CD14-positive monocyte (primary cell): ENCODE data around the gene LRP8. TPM values are rescaled to one million over a fixed set of nuclear protein-coding genes. Genes with fewer than 3 reads are reported as not detected.

ENCODE experiments used
- DNase-seq, 3 donors: peaks; one replicate each; pipeline ENCODE4 v3.0.0-alpha.2; 2011 to 2022
- H2AFZ ChIP-seq: 2 replicates; pipeline ENCODE4 v1.6.0; 2012; ENCODE audit warnings: mild to moderate bottlenecking, low read depth, low read length, inconsistent platforms; ENCODE audit not compliant: insufficient read depth, poor library complexity, severe bottlenecking
- H3K27ac ChIP-seq, 2 donors: 1 replicate in 1 of 2; 2 replicates in 1 of 2; pipeline ENCODE4 v1.5.1; 2012 to 2013; ENCODE audit warnings: low read length in 2 of 2, control low read depth in 1 of 2, inconsistent platforms in 1 of 2, low read depth in 1 of 2, mild to moderate bottlenecking in 1 of 2
- H3K27me3 ChIP-seq, 2 donors: one replicate each; pipeline versions ENCODE4 v1.6.0 to v1.6.1; 2011 to 2013; ENCODE audit warnings: low read length in 2 of 2; ENCODE audit not compliant: control insufficient read depth in 2 of 2, insufficient read depth in 2 of 2
- H3K36me3 ChIP-seq, 2 donors: replicated peaks in 1 of 2; 1 replicate in 1 of 2; 2 replicates in 1 of 2; pipeline versions ENCODE4 v1.5.1 to v1.6.1; 2012 to 2013; ENCODE audit warnings: low read length in 2 of 2, control low read depth in 1 of 2, inconsistent platforms in 1 of 2, mild to moderate bottlenecking in 1 of 2; ENCODE audit not compliant: insufficient read depth in 2 of 2, control insufficient read depth in 1 of 2
- H3K4me1 ChIP-seq, 2 donors: 1 replicate in 1 of 2; 2 replicates in 1 of 2; pipeline versions ENCODE4 v1.5.1 to v1.6.1; 2012 to 2013; ENCODE audit warnings: low read length in 2 of 2, control low read depth in 1 of 2, inconsistent platforms in 1 of 2, mild to moderate bottlenecking in 1 of 2, moderate library complexity in 1 of 2; ENCODE audit not compliant: insufficient read depth in 2 of 2, control insufficient read depth in 1 of 2
- H3K4me2 ChIP-seq: replicated peaks from 2 replicates; pipeline ENCODE3; 2012; ENCODE audit warnings: low read length, moderate library complexity, mild to moderate bottlenecking; ENCODE audit not compliant: poor library complexity, severe bottlenecking; ENCODE audit errors: extremely low read depth
- H3K4me3 ChIP-seq, 3 experiments: fragments of 200-600 bp in 1 of 3; sonication (generic) in 1 of 3; replicated peaks in 1 of 3; 1 replicate in 2 of 3; 2 replicates in 1 of 3; pipeline ENCODE4 v1.5.1; 2011 to 2013; ENCODE audit warnings: low read length in 3 of 3, mild to moderate bottlenecking in 3 of 3, control low read depth in 2 of 3, low read depth in 2 of 3, inconsistent platforms in 1 of 3, moderate library complexity in 1 of 3
- H3K79me2 ChIP-seq: 2 replicates; pipeline ENCODE4 v1.6.0; 2012; ENCODE audit warnings: mild to moderate bottlenecking, control low read depth, inconsistent platforms, low read length, moderate library complexity; ENCODE audit not compliant: insufficient read depth
- H3K9ac ChIP-seq: 2 replicates; pipeline ENCODE4 v1.6.0; 2017; ENCODE audit warnings: low read length, mild to moderate bottlenecking; ENCODE audit not compliant: insufficient read depth, poor library complexity, severe bottlenecking
- H3K9me3 ChIP-seq, 2 donors: replicated peaks in 1 of 2; 1 replicate in 1 of 2; 2 replicates in 1 of 2; pipeline versions ENCODE4 v1.5.1 to v1.6.1; 2012 to 2013; ENCODE audit warnings: low read length in 2 of 2, control low read depth in 1 of 2; ENCODE audit not compliant: control insufficient read depth in 1 of 2, insufficient read depth in 1 of 2
- H4K20me1 ChIP-seq: 2 replicates; pipeline ENCODE4 v1.6.0; 2012; ENCODE audit warnings: mild to moderate bottlenecking, low read length, control low read depth, moderate library complexity; ENCODE audit not compliant: insufficient read depth
- H3K27ac Mint-ChIP-seq, 7 donors: one replicate each; pipeline ENCODE4 v1.8.0; 2020; ENCODE audit warnings: mild to moderate bottlenecking in 7 of 7, mixed read lengths in 7 of 7, moderate library complexity in 6 of 7, inconsistent platforms in 2 of 7
- H3K27me3 Mint-ChIP-seq, 3 donors: one replicate each; pipeline ENCODE4 v1.8.0; 2021 to 2022; ENCODE audit warnings: low read depth in 3 of 3, mild to moderate bottlenecking in 3 of 3, mixed read lengths in 3 of 3, moderate library complexity in 3 of 3, inconsistent platforms in 1 of 3
- H3K36me3 Mint-ChIP-seq, 2 donors: one replicate each; pipeline ENCODE4 v1.8.0; 2020; ENCODE audit warnings: mixed read lengths in 2 of 2, inconsistent platforms in 1 of 2, mild to moderate bottlenecking in 1 of 2
- H3K4me1 Mint-ChIP-seq: one replicate; pipeline ENCODE4 v1.8.0; 2020; ENCODE audit warnings: mild to moderate bottlenecking, mixed read lengths
- H3K4me3 Mint-ChIP-seq, 2 donors: one replicate each; pipeline ENCODE4 v1.8.0; 2020; ENCODE audit warnings: mild to moderate bottlenecking in 2 of 2, mixed read lengths in 2 of 2, moderate library complexity in 1 of 2
- H3K9me3 Mint-ChIP-seq, 7 donors: one replicate each; pipeline ENCODE4 v1.8.0; 2020 to 2022; ENCODE audit warnings: mixed read lengths in 7 of 7, mild to moderate bottlenecking in 6 of 7, moderate library complexity in 6 of 7, inconsistent platforms in 2 of 7
- WGBS: methylation state at CpG from one replicate; pipeline ENCODE4 v1.1.5; 2013; ENCODE audit warnings: missing lambda C conversion rate; ENCODE audit not compliant: insufficient coverage; 5-methylcytosine and 5-hydroxymethylcytosine counted together
- intact Hi-C, 2 donors: fragments of 100-400 bp; cut with micrococcal nuclease; formaldehyde crosslinking; loops; one replicate each; pipeline versions ENCODE4 v1.15.0 to v1.15.1; 2023
- polyA plus RNA-seq, 3 donors: library from polyadenylated mRNA; depleted of rRNA in 1 of 3; unstranded in 2 of 3; stranded (reverse) in 1 of 3; fragments of 300-500 nt in 2 of 3; fragments of >200 nt in 1 of 3; fragmentation: Illumina TruSeq in 2 of 3; gene quantifications; 1 replicate in 2 of 3; 2 replicates in 1 of 3; pipeline ENCODE4 v1.2.3, GENCODE V29; 2012 to 2021
- TF ChIP-seq, protein P1 (sequence below): fragments of 200-600 bp; IDR thresholded peaks from one replicate; pipeline ENCODE4 v1.8.0; 2022; ENCODE audit warnings: antibody characterized with exemption, mild to moderate bottlenecking

The LRP8 gene
- polyA plus RNA-seq, 3 donors, result 0.76 to 11.3 (median 0.95) TPM

DNA sequence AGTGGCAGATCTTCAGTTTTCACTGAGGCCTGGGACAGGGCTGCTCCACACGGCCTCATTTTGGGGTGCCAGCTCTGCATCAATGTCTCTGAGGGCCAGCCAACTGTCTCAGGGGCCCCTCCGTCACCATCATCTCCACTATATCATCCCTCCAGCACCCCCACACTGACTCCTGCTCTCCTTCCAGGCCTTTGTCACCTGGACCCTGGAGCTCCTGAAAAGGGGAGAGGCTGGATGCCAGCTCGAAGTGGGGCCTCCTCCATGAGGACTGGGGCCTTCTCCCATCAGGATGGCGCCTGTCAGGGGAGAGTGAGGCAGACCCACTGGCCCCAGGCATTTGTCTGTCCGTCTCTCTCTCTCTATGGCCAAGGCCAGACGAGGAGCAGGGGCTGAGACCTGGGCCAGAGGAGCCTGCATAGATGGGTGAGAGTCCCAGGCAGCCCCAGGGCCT lies 44.7 kb upstream of the LRP8 start:
- DNase-seq, result no peak
- H3K27me3 Mint-ChIP-seq, result peaks cover 2 to 4% (median 3%) of the 10 kb centered on the region in 3 donors
- H3K27ac ChIP-seq, result no peak overlapping the region
- H3K4me1 Mint-ChIP-seq, result peaks cover 13% of the 10 kb centered on the region
- H3K9ac ChIP-seq, result no peak overlapping the region
- H3K9me3 Mint-ChIP-seq, result no peaks in the 10 kb centered on the region
- H3K27ac Mint-ChIP-seq, result no peak overlapping the region
- H3K79me2 ChIP-seq, result no peaks in the 10 kb centered on the region
- H3K9me3 ChIP-seq, result no peaks in the 10 kb centered on the region
- H3K4me2 ChIP-seq, result no peak overlapping the region
- TF ChIP-seq, protein P1, sequence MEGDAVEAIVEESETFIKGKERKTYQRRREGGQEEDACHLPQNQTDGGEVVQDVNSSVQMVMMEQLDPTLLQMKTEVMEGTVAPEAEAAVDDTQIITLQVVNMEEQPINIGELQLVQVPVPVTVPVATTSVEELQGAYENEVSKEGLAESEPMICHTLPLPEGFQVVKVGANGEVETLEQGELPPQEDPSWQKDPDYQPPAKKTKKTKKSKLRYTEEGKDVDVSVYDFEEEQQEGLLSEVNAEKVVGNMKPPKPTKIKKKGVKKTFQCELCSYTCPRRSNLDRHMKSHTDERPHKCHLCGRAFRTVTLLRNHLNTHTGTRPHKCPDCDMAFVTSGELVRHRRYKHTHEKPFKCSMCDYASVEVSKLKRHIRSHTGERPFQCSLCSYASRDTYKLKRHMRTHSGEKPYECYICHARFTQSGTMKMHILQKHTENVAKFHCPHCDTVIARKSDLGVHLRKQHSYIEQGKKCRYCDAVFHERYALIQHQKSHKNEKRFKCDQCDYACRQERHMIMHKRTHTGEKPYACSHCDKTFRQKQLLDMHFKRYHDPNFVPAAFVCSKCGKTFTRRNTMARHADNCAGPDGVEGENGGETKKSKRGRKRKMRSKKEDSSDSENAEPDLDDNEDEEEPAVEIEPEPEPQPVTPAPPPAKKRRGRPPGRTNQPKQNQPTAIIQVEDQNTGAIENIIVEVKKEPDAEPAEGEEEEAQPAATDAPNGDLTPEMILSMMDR, result no peak
- no peak overlapping the region for H2AFZ ChIP-seq
- no peak overlapping the region for H3K4me3 Mint-ChIP-seq
- peaks cover 11 to 15% of the 10 kb centered on the region in 2 donors for H3K4me1 ChIP-seq
- no peaks in the 10 kb centered on the region for H3K27me3 ChIP-seq
- intact Hi-C loops, result no loop called here
- 84% methylated on average over 5 of the region's 6 CpGs for WGBS
- H3K4me3 ChIP-seq, result no peak overlapping the region
- H4K20me1 ChIP-seq, result no peaks in the 10 kb centered on the region
- H3K36me3 Mint-ChIP-seq, result no peaks in the 10 kb centered on the region
- no peaks in the 10 kb centered on the region for H3K36me3 ChIP-seq

GRCh38 chr1:53371851-53372250 lies 44.0 kb upstream of the LRP8 start:
- DNase-seq, result no peak
- Mint-ChIP-seq H3K9me3 (no peaks in the 10 kb centered on the region), H3K4me3 (no peak overlapping the region), H3K4me1 (peaks cover 20% of the 10 kb centered on the region), H3K27ac (no peak overlapping the region), H3K27me3 (peaks cover 2 to 4% (median 3%) of the 10 kb centered on the region in 3 donors), H3K36me3 (no peaks in the 10 kb centered on the region)
- H3K27me3 ChIP-seq, result no peaks in the 10 kb centered on the region
- H3K79me2 ChIP-seq, result no peaks in the 10 kb centered on the region
- no peak overlapping the region for H3K4me3 ChIP-seq
- no peaks in the 10 kb centered on the region for H3K9me3 ChIP-seq
- WGBS, result 83% methylated on average over 4 of the region's 5 CpGs
- H3K4me2 ChIP-seq, result no peak overlapping the region
- intact Hi-C loops, result no loop called here
- H3K4me1 ChIP-seq, result peaks cover 18 to 21% of the 10 kb centered on the region in 2 donors
- no peak overlapping the region for H2AFZ ChIP-seq
- H4K20me1 ChIP-seq, result no peaks in the 10 kb centered on the region
- H3K36me3 ChIP-seq, result no peaks in the 10 kb centered on the region
- TF ChIP-seq, protein P1, result no peak
- no peak overlapping the region for H3K9ac ChIP-seq
- no peak overlapping the region for H3K27ac ChIP-seq
